Osteoblast (primary cell): ENCODE data around the gene DDO. TPM values are rescaled to one million over a fixed set of nuclear protein-coding genes. Genes with fewer than 3 reads are reported as not detected.

Source experiments
- DNase-seq: peaks from one replicate; pipeline ENCODE4 v3.0.0; 2011; ENCODE audit warnings: low spot score, mixed read lengths; ENCODE audit not compliant: insufficient read length; ENCODE audit errors: missing footprints
- H2AFZ ChIP-seq: 2 replicates; pipeline ENCODE4 v1.6.0; 2011; ENCODE audit warnings: mild to moderate bottlenecking, low read length
- H3K27ac ChIP-seq: 2 replicates; pipeline ENCODE4 v1.5.1; 2011; ENCODE audit warnings: mild to moderate bottlenecking, low read depth, low read length, moderate library complexity
- H3K27me3 ChIP-seq: 2 replicates; pipeline ENCODE4 v1.6.0; 2012; ENCODE audit warnings: mild to moderate bottlenecking, control low read depth, inconsistent platforms, low read length, moderate library complexity; ENCODE audit not compliant: insufficient read depth
- H3K36me3 ChIP-seq: 2 replicates; pipeline ENCODE4 v1.5.1; 2011; ENCODE audit warnings: mild to moderate bottlenecking, low read length, control low read depth, moderate library complexity; ENCODE audit not compliant: insufficient read depth
- H3K4me1 ChIP-seq: 2 replicates; pipeline ENCODE4 v1.5.1; 2011; ENCODE audit warnings: mild to moderate bottlenecking, low read length, control low read depth, moderate library complexity; ENCODE audit not compliant: insufficient read depth
- H3K4me2 ChIP-seq: 2 replicates; pipeline ENCODE4 v1.6.0; 2011; ENCODE audit warnings: mild to moderate bottlenecking, low read length; ENCODE audit not compliant: insufficient read depth
- H3K4me3 ChIP-seq: fragments of 200-600 bp; sonication (generic); 3 replicates; pipeline ENCODE4 v1.5.1; 2012; ENCODE audit warnings: mild to moderate bottlenecking, low read length, inconsistent platforms; ENCODE audit not compliant: insufficient read depth
- H3K79me2 ChIP-seq: 2 replicates; pipeline ENCODE4 v1.6.0; 2012; ENCODE audit warnings: mild to moderate bottlenecking, low read length, control low read depth, inconsistent platforms; ENCODE audit not compliant: insufficient read depth
- H3K9me3 ChIP-seq: 2 replicates; pipeline ENCODE4 v1.5.1; 2011; ENCODE audit warnings: low read depth, low read length, control low read depth
- H4K20me1 ChIP-seq: 2 replicates; pipeline ENCODE4 v1.6.0; 2012; ENCODE audit warnings: mild to moderate bottlenecking, low read length, control low read depth; ENCODE audit not compliant: insufficient read depth
- total RNA-seq: library from RNA; depleted of rRNA; stranded (reverse); fragments of >200 nt; gene quantifications from 2 replicates; pipeline ENCODE4 v1.2.3, GENCODE V29; 2012
- TF ChIP-seq, protein P1 (sequence below): IDR thresholded peaks from 2 replicates; pipeline ENCODE4 v1.5.1; 2011; ENCODE audit warnings: mild to moderate bottlenecking, low read depth, low read length, moderate library complexity; ENCODE audit errors: extremely low read depth

The DDO gene
- total RNA-seq, 1 donor: 3.6 TPM

DNA sequence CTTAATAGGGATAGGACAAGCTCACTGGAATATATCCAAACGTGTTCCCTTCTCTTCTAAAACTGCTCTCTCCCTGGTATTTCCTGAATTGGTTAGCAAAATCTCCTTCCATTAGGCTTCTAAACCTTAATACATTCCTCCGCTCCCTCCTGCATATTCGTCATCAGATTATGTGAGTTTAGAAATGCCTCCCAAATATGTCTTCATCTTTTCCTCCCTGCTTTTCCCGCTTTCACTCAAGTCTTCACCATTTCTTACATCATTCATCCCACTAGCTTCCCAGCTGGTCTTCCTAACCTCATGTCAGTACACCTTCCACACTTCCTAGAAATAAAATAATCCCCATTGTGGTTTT is 34.1 kb upstream of the DDO start:
- Histone ChIP-seq H3K79me2 (no peaks in the 10 kb centered on the region), H3K36me3 (no peaks in the 10 kb centered on the region), H3K4me3 (no peak overlapping the region), H4K20me1 (no peaks in the 10 kb centered on the region), H3K4me2 (no peak overlapping the region), H2AFZ (no peak overlapping the region), H3K4me1 (no peaks in the 10 kb centered on the region), H3K27me3 (peaks cover 21% of the 10 kb centered on the region), H3K27ac (no peak overlapping the region), H3K9me3 (no peaks in the 10 kb centered on the region)
- TF ChIP-seq, protein P1, sequence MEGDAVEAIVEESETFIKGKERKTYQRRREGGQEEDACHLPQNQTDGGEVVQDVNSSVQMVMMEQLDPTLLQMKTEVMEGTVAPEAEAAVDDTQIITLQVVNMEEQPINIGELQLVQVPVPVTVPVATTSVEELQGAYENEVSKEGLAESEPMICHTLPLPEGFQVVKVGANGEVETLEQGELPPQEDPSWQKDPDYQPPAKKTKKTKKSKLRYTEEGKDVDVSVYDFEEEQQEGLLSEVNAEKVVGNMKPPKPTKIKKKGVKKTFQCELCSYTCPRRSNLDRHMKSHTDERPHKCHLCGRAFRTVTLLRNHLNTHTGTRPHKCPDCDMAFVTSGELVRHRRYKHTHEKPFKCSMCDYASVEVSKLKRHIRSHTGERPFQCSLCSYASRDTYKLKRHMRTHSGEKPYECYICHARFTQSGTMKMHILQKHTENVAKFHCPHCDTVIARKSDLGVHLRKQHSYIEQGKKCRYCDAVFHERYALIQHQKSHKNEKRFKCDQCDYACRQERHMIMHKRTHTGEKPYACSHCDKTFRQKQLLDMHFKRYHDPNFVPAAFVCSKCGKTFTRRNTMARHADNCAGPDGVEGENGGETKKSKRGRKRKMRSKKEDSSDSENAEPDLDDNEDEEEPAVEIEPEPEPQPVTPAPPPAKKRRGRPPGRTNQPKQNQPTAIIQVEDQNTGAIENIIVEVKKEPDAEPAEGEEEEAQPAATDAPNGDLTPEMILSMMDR: no peak
- DNase-seq: no peak

DNA sequence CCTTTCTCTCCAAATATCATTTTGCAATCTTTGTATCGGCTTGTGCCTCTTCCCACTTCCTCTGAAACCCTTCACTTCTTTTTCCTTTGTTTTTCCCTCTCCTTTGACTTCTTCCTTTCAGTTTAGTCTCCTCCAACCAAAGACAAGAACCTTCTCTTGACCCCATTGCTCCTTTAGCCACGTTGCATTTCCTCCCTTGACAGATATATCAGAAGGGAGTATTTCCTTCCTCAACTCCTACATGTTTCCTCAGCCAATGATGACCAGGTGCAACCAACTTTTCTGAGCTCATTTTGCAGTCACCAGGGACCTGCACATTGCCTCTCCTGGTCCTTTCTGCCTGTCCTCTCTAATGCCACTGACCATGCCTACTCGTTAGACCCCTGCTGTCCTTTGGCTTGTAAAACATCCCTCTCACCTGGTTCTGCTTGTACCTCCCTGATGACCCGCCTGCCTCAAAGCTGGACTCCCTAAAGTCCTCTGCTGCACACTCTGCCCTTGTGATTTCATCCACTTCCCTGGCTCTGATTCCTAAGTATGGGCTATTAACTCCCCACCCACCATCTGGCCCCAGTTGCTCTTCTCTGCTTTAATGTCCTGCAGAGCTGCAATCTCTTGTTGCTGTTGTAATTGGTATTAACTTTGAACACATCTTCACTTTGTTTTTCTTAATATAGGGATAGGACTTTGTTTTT is 33.6 kb upstream of the DDO start:
- Histone ChIP-seq H3K79me2 (no peaks in the 10 kb centered on the region), H3K4me1 (no peaks in the 10 kb centered on the region), H3K36me3 (no peaks in the 10 kb centered on the region), H4K20me1 (no peaks in the 10 kb centered on the region), H3K27me3 (peaks cover 21% of the 10 kb centered on the region), H3K9me3 (no peaks in the 10 kb centered on the region), H3K27ac (no peak overlapping the region), H2AFZ (no peak overlapping the region), H3K4me3 (no peak overlapping the region), H3K4me2 (no peak overlapping the region)
- TF ChIP-seq, protein P1: no peak
- DNase-seq: no peak

DNA sequence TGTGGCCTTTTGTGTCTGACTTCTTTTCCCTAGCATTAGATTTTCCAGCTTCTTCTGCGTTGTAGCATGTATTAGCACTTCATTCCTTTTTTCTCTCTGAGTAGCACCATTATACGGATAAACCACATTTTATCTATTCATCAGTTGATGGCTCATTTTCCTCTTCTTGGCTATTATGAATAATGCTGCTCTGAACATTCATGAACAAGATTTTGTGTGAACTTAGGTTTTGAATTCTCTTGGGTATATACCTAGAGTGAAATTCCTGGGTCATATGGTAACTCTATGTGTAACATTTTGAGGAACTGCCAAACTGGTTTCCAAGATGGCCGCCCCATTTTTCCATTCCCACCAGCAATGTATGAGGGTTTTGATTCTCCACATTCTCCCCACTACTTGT is 32.4 kb upstream of the DDO start:
- no peak overlapping the region for H2AFZ ChIP-seq
- H3K4me1 ChIP-seq: no peaks in the 10 kb centered on the region
- H3K27ac ChIP-seq: no peak overlapping the region
- no peak overlapping the region for H3K4me3 ChIP-seq
- H3K79me2 ChIP-seq: no peaks in the 10 kb centered on the region
- H3K27me3 ChIP-seq: peaks cover 18% of the 10 kb centered on the region
- TF ChIP-seq, protein P1: no peak
- no peak for DNase-seq
- H3K36me3 ChIP-seq: no peaks in the 10 kb centered on the region
- H3K4me2 ChIP-seq: no peak overlapping the region
- no peaks in the 10 kb centered on the region for H4K20me1 ChIP-seq
- H3K9me3 ChIP-seq: no peaks in the 10 kb centered on the region

DNA sequence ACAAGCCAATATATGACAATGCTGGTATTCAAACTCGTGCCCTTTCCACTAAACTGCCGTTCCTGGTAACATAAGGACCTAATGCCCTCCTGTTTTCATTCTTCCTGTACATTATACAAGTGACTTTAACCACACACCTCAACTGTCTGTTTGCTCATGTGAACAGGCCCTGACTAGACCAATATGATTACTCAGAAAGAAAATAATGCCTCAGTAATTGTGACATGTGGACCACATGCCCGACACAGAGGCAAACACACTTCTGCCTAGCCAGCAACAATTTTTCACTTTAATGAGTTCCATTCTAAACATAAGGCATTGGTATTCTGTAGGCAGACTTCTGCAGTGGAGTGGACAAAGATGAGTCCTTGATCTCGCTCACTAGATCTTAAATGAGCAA is 31.0 kb upstream of the DDO start:
- H2AFZ ChIP-seq: no peak overlapping the region
- no peaks in the 10 kb centered on the region for H3K4me1 ChIP-seq
- H3K36me3 ChIP-seq: no peaks in the 10 kb centered on the region
- no peaks in the 10 kb centered on the region for H3K79me2 ChIP-seq
- H3K27me3 ChIP-seq: peaks cover 19% of the 10 kb centered on the region
- no peak overlapping the region for H3K4me3 ChIP-seq
- H3K9me3 ChIP-seq: no peaks in the 10 kb centered on the region
- no peak overlapping the region for H3K27ac ChIP-seq
- no peak overlapping the region for H3K4me2 ChIP-seq
- DNase-seq: no peak
- no peaks in the 10 kb centered on the region for H4K20me1 ChIP-seq
- TF ChIP-seq, protein P1: no peak
